Effector memory CD4-positive, alpha-beta T cell (primary cell): ENCODE results near the gene TMEM163.
"Not testable (repeated sequence)": the region's sequence is repeated elsewhere in the genome, so short reads cannot be mapped to it uniquely, and the experiment has no call there.

ENCODE experiments used
- DNase-seq, 3 donors: peaks; one replicate each; pipeline ENCODE4 v3.0.0-alpha.2; 2020
- H3K27ac ChIP-seq: 2 replicates; pipeline ENCODE4 v1.7.0; 2013; ENCODE audit warnings: mild to moderate bottlenecking, low read length, moderate library complexity; ENCODE audit not compliant: insufficient read depth, poor library complexity, severe bottlenecking
- H3K27me3 ChIP-seq: replicated peaks from 2 replicates; pipeline ENCODE4 v1.7.0; 2013; ENCODE audit warnings: mild to moderate bottlenecking, low read length; ENCODE audit not compliant: insufficient read depth, control insufficient read depth, poor library complexity, severe bottlenecking
- H3K36me3 ChIP-seq: 2 replicates; pipeline ENCODE4 v1.7.0; 2013; ENCODE audit warnings: mild to moderate bottlenecking, low read length, moderate library complexity; ENCODE audit not compliant: control insufficient read depth, insufficient read depth
- H3K4me1 ChIP-seq: 2 replicates; pipeline ENCODE4 v1.7.0; 2013; ENCODE audit warnings: low read length, mild to moderate bottlenecking; ENCODE audit not compliant: control insufficient read depth, insufficient read depth, poor library complexity, severe bottlenecking
- H3K4me3 ChIP-seq: 2 replicates; pipeline ENCODE4 v1.7.0; 2013; ENCODE audit warnings: low read length, low read depth, mild to moderate bottlenecking; ENCODE audit not compliant: insufficient read depth, poor library complexity, severe bottlenecking
- H3K9me3 ChIP-seq: 2 replicates; pipeline ENCODE4 v1.7.0; 2013; ENCODE audit warnings: mild to moderate bottlenecking, low read length, moderate library complexity; ENCODE audit not compliant: control insufficient read depth

TMEM163 gene

GRCh38 chr2:134522496-134523455 is 196.0 kb downstream of the TMEM163 start:
- no peak overlapping the region for H3K4me3 ChIP-seq
- H3K9me3 ChIP-seq: no peaks in the 10 kb centered on the region
- H3K27ac ChIP-seq: no peak overlapping the region
- no peaks in the 10 kb centered on the region for H3K4me1 ChIP-seq
- no peaks in the 10 kb centered on the region for H3K36me3 ChIP-seq
- peaks cover 4% of the 10 kb centered on the region for H3K27me3 ChIP-seq
- no peak for DNase-seq

- no peak for DNase-seq
- no peaks in the 10 kb centered on the region for H3K4me1 ChIP-seq
- H3K9me3 ChIP-seq: no peaks in the 10 kb centered on the region
- no peaks in the 10 kb centered on the region for H3K27me3 ChIP-seq
- H3K36me3 ChIP-seq: no peaks in the 10 kb centered on the region
- no peak overlapping the region for H3K4me3 ChIP-seq
- no peak overlapping the region for H3K27ac ChIP-seq
Observed at GRCh38 chr2:134518101-134518500, 200.7 kb downstream of the TMEM163 start.

- no peak for DNase-seq
Observed at GRCh38 chr2:134515137-134515536, 203.7 kb downstream of the TMEM163 start.

GRCh38 chr2:134513465-134513804 is 205.4 kb downstream of the TMEM163 start:
- Histone ChIP-seq H3K9me3 (no peaks in the 10 kb centered on the region), H3K4me3 (no peak overlapping the region), H3K36me3 (no peaks in the 10 kb centered on the region), H3K27ac (no peak overlapping the region), H3K4me1 (no peaks in the 10 kb centered on the region), H3K27me3 (no peaks in the 10 kb centered on the region)
- DNase-seq: no peak

More at GRCh38 chr2:134515137-134515536, 203.7 kb downstream of the TMEM163 start:
- no peaks in the 10 kb centered on the region for H3K27me3 ChIP-seq
- H3K4me3 ChIP-seq: no peak overlapping the region
- no peak overlapping the region for H3K27ac ChIP-seq
- no peaks in the 10 kb centered on the region for H3K9me3 ChIP-seq
- no peaks in the 10 kb centered on the region for H3K4me1 ChIP-seq
- H3K36me3 ChIP-seq: no peaks in the 10 kb centered on the region

- Histone ChIP-seq H3K4me1 (no peaks in the 10 kb centered on the region), H3K27me3 (no peaks in the 10 kb centered on the region), H3K4me3 (no peak overlapping the region), H3K27ac (no peak overlapping the region), H3K36me3 (no peaks in the 10 kb centered on the region), H3K9me3 (no peaks in the 10 kb centered on the region)
- no peak for DNase-seq
Observed at GRCh38 chr2:134512734-134513464, 205.9 kb downstream of the TMEM163 start.

GRCh38 chr2:134508391-134508790 is 210.4 kb downstream of the TMEM163 start:
- no peak for DNase-seq

GRCh38 chr2:134507697-134508096 is 211.1 kb downstream of the TMEM163 start:
- Histone ChIP-seq H3K27ac (no peak overlapping the region), H3K9me3 (no peaks in the 10 kb centered on the region), H3K4me1 (no peaks in the 10 kb centered on the region), H3K4me3 (no peak overlapping the region), H3K27me3 (no peaks in the 10 kb centered on the region), H3K36me3 (no peaks in the 10 kb centered on the region)
- DNase-seq: no peak

More at GRCh38 chr2:134508391-134508790, 210.4 kb downstream of the TMEM163 start:
- no peak overlapping the region for H3K27ac ChIP-seq
- H3K9me3 ChIP-seq: no peaks in the 10 kb centered on the region
- no peak overlapping the region for H3K4me3 ChIP-seq
- H3K4me1 ChIP-seq: no peaks in the 10 kb centered on the region
- H3K27me3 ChIP-seq: no peaks in the 10 kb centered on the region
- H3K36me3 ChIP-seq: no peaks in the 10 kb centered on the region

- not testable (repeated sequence) for H3K9me3 ChIP-seq, H3K27ac ChIP-seq, H3K4me1 ChIP-seq, H3K36me3 ChIP-seq, H3K4me3 ChIP-seq, DNase-seq, H3K27me3 ChIP-seq
Observed at GRCh38 chr2:134507159-134507558, 211.6 kb downstream of the TMEM163 start.

GRCh38 chr2:134505446-134505845 is 213.4 kb downstream of the TMEM163 start:
- H3K27me3 ChIP-seq: no peaks in the 10 kb centered on the region
- no peak overlapping the region for H3K4me3 ChIP-seq
- no peaks in the 10 kb centered on the region for H3K36me3 ChIP-seq
- no peak for DNase-seq
- H3K27ac ChIP-seq: no peak overlapping the region
- no peaks in the 10 kb centered on the region for H3K4me1 ChIP-seq
- H3K9me3 ChIP-seq: no peaks in the 10 kb centered on the region
